PC-3 (cell line): ENCODE measurements around the gene MYO5C.

Source experiments
- EZH2 ChIP-seq: fragments of 300-600 bp; sonication (generic); IDR thresholded peaks from one replicate; pipeline ENCODE4 v1.6.1; 2017; ENCODE audit warnings: antibody characterized with exemption, mild to moderate bottlenecking, low read length; ENCODE audit not compliant: unreplicated experiment
- TF ChIP-seq, protein P1 (sequence below): fragments of 300-600 bp; sonication (generic); conservative IDR thresholded peaks from 2 replicates; pipeline ENCODE4 v1.5.1; 2017; ENCODE audit warnings: antibody characterized with exemption, low read depth, mild to moderate bottlenecking, low read length

DNA sequence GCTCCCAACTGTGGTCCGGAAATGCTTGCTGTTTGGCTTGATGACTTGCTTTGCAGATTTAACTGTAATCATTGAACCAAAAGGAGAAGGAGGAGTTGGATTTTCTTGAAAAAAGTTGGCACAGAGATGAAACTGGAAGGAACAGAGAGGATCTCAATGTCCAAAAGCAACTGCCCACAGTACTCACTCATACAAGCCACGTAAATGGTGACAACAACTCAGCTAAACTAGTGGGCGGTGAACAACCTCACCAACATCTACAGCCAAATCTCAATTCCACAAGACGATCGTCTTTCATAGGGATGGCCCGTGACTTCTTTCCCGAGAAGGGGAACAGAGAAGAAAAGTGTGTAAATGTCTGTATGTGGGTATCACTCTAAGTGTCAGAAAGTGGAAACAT is 48.1 kb downstream of the MYO5C start:
- TF ChIP-seq, protein P1, sequence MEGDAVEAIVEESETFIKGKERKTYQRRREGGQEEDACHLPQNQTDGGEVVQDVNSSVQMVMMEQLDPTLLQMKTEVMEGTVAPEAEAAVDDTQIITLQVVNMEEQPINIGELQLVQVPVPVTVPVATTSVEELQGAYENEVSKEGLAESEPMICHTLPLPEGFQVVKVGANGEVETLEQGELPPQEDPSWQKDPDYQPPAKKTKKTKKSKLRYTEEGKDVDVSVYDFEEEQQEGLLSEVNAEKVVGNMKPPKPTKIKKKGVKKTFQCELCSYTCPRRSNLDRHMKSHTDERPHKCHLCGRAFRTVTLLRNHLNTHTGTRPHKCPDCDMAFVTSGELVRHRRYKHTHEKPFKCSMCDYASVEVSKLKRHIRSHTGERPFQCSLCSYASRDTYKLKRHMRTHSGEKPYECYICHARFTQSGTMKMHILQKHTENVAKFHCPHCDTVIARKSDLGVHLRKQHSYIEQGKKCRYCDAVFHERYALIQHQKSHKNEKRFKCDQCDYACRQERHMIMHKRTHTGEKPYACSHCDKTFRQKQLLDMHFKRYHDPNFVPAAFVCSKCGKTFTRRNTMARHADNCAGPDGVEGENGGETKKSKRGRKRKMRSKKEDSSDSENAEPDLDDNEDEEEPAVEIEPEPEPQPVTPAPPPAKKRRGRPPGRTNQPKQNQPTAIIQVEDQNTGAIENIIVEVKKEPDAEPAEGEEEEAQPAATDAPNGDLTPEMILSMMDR: no peak
- no peak for TF ChIP-seq EZH2
